Lower leg skin (tissue), 3 donors: ENCODE data around the gene MAFG.

ENCODE experiments used
- CTCF ChIP-seq, 3 donors: fragments of 450-650 bp; IDR thresholded peaks; one replicate each; pipeline ENCODE4 v1.5.1; 2016; ENCODE audit warnings: antibody characterized with exemption in 3 of 3, mild to moderate bottlenecking in 3 of 3, moderate library complexity in 2 of 3
- POLR2A ChIP-seq, 2 donors: fragments of 450-650 bp; IDR thresholded peaks; one replicate each; pipeline ENCODE4 v1.6.1; 2016 to 2017; ENCODE audit warnings: antibody characterized with exemption in 2 of 2, mild to moderate bottlenecking in 1 of 2, moderate library complexity in 1 of 2

- no peak for TF ChIP-seq POLR2A (IDR thresholded peaks at IDR 0.05)
- no peak for TF ChIP-seq CTCF (IDR thresholded peaks at IDR 0.05)
These were observed 26.1 kb downstream of the MAFG start for GRCh38 chr17:81901167-81902022.
